GM23338 (cell line): ENCODE results near the gene PHTF2.

Experiments
- CREB1 ChIP-seq: fragments of 250-450 bp; sonication (Bioruptor Pico); IDR thresholded peaks from 2 replicates; pipeline ENCODE4 v1.5.0; 2020; ENCODE audit warnings: low read depth, mild to moderate bottlenecking, moderate library complexity
- CTCF ChIP-seq, 2 experiments: fragments of 200-600 bp in 1 of 2; sonication (generic) in 1 of 2; conservative IDR thresholded peaks; 2 replicates each; pipeline versions ENCODE4 v1.5.1 to v1.6.1; 2016 to 2017; ENCODE audit warnings: antibody characterized with exemption in 2 of 2, low read depth in 2 of 2, mild to moderate bottlenecking in 2 of 2, moderate library complexity in 1 of 2
- EZH2 ChIP-seq: fragments of 200-600 bp; sonication (generic); IDR thresholded peaks from one replicate; pipeline ENCODE4 v1.8.0; 2017; ENCODE audit warnings: antibody characterized with exemption, mild to moderate bottlenecking, low read depth; ENCODE audit not compliant: unreplicated experiment
- EZH2phosphoT487 ChIP-seq: fragments of 200-600 bp; sonication (generic); IDR thresholded peaks from one replicate; pipeline ENCODE4 v1.8.1; 2018; ENCODE audit warnings: antibody characterized with exemption; ENCODE audit not compliant: unreplicated experiment
- NANOG ChIP-seq: IDR thresholded peaks from 2 replicates; pipeline ENCODE4 v1.6.1; 2016; ENCODE audit warnings: antibody characterized with exemption, borderline replicate concordance
- POLR2AphosphoS5 ChIP-seq: IDR thresholded peaks from 2 replicates; pipeline ENCODE4 v1.6.1; 2016; ENCODE audit warnings: antibody characterized with exemption, low read depth
- REST ChIP-seq: IDR thresholded peaks from one replicate; pipeline ENCODE4 v1.6.1; 2018; ENCODE audit warnings: antibody characterized with exemption; ENCODE audit not compliant: unreplicated experiment
- STAT1 ChIP-seq: IDR thresholded peaks from one replicate; pipeline ENCODE4 v1.6.1; 2016; ENCODE audit warnings: antibody characterized with exemption; ENCODE audit not compliant: unreplicated experiment
- ZNF114 ChIP-seq: fragments of 250-450 bp; sonication (Bioruptor Pico); IDR thresholded peaks from 2 replicates; pipeline ENCODE4 v1.5.0; 2020; ENCODE audit warnings: mild to moderate bottlenecking, moderate library complexity

GRCh38 chr7:77833136-77833535 lies 34.6 kb downstream of the PHTF2 start:
- TF ChIP-seq CTCF (conservative IDR thresholded peaks at IDR 0.05; ENCODE audit: low read depth in 2 of 2), result no peak
- TF ChIP-seq EZH2phosphoT487, result no peak
- TF ChIP-seq EZH2, result no peak
- no peak for TF ChIP-seq CREB1
- no peak for TF ChIP-seq REST
- TF ChIP-seq POLR2AphosphoS5, result no peak
- no peak for TF ChIP-seq NANOG
- no peak for TF ChIP-seq ZNF114 (CRISPR knock-in tag)
- TF ChIP-seq STAT1, result no peak
